Embryonic facial prominence (tissue), 1 donor: ENCODE data around the gene CAPN15.
"Not testable (repeated sequence)": the region's sequence is repeated elsewhere in the genome, so short reads cannot be mapped to it uniquely, and the experiment has no call there.

Experiments used
- DNase-seq: peaks from one replicate; pipeline ENCODE4 v3.0.0-alpha.2; 2016; ENCODE audit errors: extremely low spot score

CAPN15 gene

GRCh38 chr16:506246-506546 lies 21.3 kb upstream of the CAPN15 start:
- no peak for DNase-seq

DNA sequence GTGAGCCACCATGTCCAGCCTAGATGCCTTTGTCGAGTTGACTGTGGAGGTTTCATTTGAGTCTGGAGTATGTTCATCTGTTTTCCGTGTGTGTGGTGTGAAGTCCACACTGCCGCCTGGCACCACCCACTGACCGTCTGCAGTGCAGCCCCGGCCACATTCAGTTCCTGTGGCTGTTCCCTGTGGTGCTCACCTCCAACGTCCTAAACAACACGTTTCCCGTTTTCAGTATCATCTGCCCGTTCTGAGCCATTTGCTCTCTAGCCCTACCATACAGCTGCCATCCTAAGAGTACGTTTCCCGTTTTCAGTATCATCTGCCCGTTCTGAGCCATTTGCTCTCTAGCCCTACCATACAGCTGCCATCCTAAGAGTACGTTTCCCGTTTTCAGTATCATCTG lies 20.0 kb upstream of the CAPN15 start:
- DNase-seq, result not testable (repeated sequence)

- no peak for DNase-seq
These were observed 19.5 kb upstream of the CAPN15 start for GRCh38 chr16:507996-508395.

- no peak for DNase-seq
These were observed 18.4 kb upstream of the CAPN15 start for GRCh38 chr16:508884-509736.

- no peak for DNase-seq
These were observed 17.3 kb upstream of the CAPN15 start for GRCh38 chr16:510066-510825.

GRCh38 chr16:512802-513201 lies 14.7 kb upstream of the CAPN15 start:
- DNase-seq, result no peak

- DNase-seq, result no peak
These were observed 13.6 kb upstream of the CAPN15 start for GRCh38 chr16:513950-514349.

- DNase-seq, result no peak
These were observed 12.2 kb upstream of the CAPN15 start for GRCh38 chr16:515175-515938.

GRCh38 chr16:515939-516226 lies 11.6 kb upstream of the CAPN15 start:
- DNase-seq, result no peak

- no peak for DNase-seq
These were observed 11.2 kb upstream of the CAPN15 start for GRCh38 chr16:516301-516700.

DNA sequence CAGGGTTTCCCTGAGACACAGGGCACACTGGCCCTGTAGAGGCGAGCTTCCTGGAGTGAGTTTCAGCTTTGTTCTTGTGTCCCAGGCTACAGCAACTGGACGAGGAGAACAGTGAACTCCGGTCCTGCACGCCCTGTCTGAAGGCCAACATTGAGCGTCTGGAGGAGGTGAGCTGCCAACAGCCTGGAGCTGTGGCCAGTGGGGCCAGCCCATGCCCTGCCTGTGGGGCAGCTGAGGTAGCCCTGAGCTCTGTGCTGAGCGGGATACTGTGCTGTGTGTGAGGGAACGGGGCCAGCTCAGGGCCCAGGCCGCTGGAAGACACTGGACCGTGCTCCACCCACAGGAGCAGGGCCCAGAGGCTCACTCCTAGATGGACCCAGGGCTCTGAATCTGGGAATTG lies 8.7 kb upstream of the CAPN15 start:
- DNase-seq, result no peak

- no peak for DNase-seq
These were observed 8.1 kb upstream of the CAPN15 start for GRCh38 chr16:519425-519824.

GRCh38 chr16:519841-520687 lies 7.4 kb upstream of the CAPN15 start:
- no peak for DNase-seq

DNA sequence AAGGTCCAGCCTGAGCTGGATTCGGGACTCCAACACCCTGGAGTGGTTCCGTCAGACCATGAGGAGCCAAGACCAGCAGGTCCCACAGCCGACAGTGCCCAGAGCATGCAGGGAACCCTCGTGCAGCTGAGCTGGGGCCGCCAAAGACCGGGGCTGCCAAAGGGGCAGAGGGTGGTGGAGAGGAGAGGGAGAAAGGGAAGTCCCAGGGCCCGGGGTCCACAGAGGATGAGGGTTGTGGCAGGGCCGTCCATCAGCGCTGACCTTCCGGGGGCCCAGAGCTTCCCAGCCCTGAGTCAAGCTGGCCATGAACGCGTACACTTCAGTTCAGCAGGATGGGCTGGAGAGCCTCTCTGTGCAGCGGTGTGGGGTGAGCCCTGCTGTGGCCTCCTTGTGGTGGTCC lies 6.7 kb upstream of the CAPN15 start:
- DNase-seq, result no peak

DNA sequence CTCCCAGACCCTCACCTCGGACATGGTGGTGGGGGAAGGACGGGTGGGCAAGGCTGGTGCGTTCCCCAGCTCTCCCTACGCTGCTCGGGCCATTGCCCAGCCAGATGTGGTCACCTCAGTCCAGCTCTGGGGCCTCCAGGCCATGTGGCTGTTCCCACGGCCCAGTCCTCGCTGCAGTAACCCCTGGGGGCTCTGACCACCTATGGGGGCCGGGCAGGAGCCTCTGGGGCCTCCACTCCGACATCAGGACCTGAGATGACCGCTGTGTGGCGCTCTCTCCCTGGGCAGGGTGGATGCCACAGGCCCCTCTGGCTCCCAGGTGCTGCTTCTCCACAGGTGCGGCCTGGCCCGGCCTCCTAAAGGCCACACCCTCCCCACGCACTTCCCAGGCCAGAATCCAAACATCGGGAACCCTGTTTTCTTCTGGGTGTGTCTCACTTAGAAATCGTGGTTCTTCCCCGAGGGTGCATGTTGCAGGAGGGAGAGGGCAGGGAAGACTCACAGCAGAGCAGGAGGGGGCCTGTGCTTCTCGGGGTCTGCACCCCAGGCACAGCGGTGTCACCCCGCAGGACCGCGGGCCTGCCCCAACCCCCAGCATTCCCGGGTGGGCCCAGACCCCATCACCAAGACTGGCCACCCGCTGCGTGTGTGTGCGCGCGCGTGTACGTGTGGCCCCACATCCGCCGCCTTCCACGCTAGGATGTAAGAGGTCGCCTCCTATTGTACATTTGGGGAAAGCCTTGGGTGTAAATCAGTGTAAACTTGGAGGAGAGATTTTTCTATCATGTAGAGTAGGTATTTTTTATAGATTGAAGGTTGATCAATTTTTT lies 5.9 kb upstream of the CAPN15 start:
- no peak for DNase-seq

DNA sequence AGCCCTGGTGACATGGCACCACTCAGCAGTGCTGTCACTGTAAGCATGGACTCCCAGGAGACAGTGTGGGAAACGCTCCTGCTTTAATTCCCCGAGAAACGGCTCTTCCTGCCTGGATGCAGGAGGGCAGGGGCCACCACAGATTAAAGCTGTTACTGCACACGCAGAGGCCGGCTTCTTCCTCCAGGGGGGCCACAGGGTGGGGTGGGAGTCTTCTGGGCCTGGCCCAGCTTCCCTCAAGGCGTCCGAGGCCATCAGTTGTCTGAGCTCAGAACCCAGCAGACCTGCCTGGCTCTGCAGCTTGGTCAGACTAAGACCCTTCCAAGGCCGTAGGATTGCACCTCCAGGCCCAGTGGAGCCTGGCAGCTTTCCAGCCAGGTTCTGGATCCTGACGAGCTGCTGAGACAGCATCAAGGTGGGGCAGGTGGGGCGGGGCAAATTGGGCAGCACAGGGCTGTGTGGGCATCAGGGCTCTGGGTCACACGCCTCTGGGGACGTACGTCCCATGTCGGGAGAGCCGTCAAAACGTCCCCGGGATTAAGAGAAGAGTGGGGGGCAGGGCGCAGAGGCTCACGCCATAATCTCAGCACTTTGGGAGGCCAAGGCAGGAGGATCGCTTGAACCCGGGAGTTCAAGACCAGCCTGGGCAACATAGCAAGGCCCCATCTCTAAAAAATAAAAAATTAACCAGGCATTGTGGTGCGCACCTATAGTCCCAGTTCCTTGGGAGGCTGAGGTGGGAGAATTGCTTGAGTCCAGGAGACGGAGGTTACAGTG lies 5.0 kb upstream of the CAPN15 start:
- DNase-seq, result no peak

- no peak for DNase-seq
These were observed 4.3 kb upstream of the CAPN15 start for GRCh38 chr16:523097-523741.

DNA sequence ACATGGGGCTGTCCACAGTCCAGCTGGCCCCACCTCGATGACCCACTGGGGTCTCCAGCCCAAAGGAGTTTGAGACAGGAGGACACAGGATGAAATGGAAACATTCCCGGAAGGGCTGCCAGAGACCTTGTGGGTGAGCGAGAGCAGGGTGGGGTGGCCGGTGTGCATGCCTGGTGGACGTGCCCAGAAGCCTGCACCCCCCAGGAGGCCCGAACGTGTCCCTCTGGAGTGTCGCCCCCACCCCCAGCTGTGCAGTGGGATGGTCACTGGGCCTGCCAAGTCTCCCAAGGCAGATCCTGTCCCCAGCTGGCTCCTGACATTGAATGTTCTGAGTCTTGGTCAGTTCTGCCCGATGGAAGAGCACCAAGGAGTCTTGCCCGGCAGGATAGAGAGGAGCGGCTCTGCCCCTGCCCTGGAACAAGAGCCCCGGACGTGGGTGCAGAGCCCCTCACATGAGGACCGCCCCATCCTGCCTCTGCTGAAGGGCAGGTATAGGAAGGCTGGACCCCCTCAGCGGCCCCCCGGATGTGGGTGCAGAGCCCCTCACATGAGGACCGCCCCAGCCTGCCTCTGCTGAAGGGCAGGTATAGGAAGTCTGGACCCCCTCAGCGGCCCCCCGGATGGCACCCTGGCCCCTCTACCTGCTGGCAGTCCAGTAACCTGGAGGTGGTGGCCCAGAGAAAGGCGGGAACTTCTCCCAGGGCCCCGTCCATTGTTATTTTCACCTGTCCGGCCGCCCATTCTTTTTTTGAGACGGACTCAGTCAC lies 3.1 kb upstream of the CAPN15 start:
- DNase-seq, result no peak

- no peak for DNase-seq
These were observed 2.4 kb upstream of the CAPN15 start for GRCh38 chr16:525123-525519.
